Upper lobe of left lung (tissue), 4 donors: Measurements from ENCODE around the gene OR8U1.

Source experiments
- CTCF ChIP-seq, 6 experiments: fragments of 450-650 bp in 4 of 6; fragments of 200-600 bp in 2 of 6; sonication (generic) in 2 of 6; IDR thresholded peaks; one replicate each; pipeline ENCODE4 v1.5.1; 2016 to 2019; ENCODE audit warnings: antibody characterized with exemption in 6 of 6
- POLR2AphosphoS5 ChIP-seq, 2 donors: sonication (generic); formaldehyde crosslinking; IDR thresholded peaks; one replicate each; pipeline ENCODE4 v1.5.1; 2017; ENCODE audit warnings: antibody characterized with exemption in 2 of 2

GRCh38 chr11:56331861-56332491, 43.4 kb upstream of the OR8U1 start:
- TF ChIP-seq POLR2AphosphoS5 (IDR thresholded peaks at IDR 0.05) (no peak), CTCF (IDR thresholded peaks at IDR 0.05) (no peak)
